Mesothelial cell of epicardium (in vitro differentiated cells): ENCODE results near the gene NTSR2. TPM values are rescaled to one million over a fixed set of nuclear protein-coding genes. Genes with fewer than 3 reads are reported as not detected.

Source experiments
- DNase-seq, 2 experiments: peaks; one replicate each; pipeline ENCODE4 v3.0.0; 2021; ENCODE audit warnings: low spot score in 2 of 2; ENCODE audit not compliant: unreplicated experiment in 2 of 2
- H3K27ac Mint-ChIP-seq: 2 replicates; pipeline ENCODE4 v1.8.0; 2021; ENCODE audit warnings: mixed read lengths
- H3K27me3 Mint-ChIP-seq: 2 replicates; pipeline ENCODE4 v1.8.0; 2021; ENCODE audit warnings: low read depth, mixed read lengths
- H3K36me3 Mint-ChIP-seq: 2 replicates; pipeline ENCODE4 v1.8.0; 2021; ENCODE audit warnings: mixed read lengths
- H3K4me1 Mint-ChIP-seq: 2 replicates; pipeline ENCODE4 v1.8.0; 2021; ENCODE audit warnings: mixed read lengths
- H3K4me3 Mint-ChIP-seq: 2 replicates; pipeline ENCODE4 v1.8.0; 2021; ENCODE audit warnings: mild to moderate bottlenecking, moderate library complexity, mixed read lengths
- H3K9me3 Mint-ChIP-seq: 2 replicates; pipeline ENCODE4 v1.8.0; 2021; ENCODE audit warnings: mixed read lengths
- total RNA-seq: library from RNA; stranded (reverse); gene quantifications from 3 replicates; pipeline ENCODE4 v1.2.1, GENCODE V29; 2021
- TF ChIP-seq, protein P1 (sequence below): fragments of 200-600 bp; sonication (generic); IDR thresholded peaks from one replicate; pipeline ENCODE4 v1.5.0; 2021; ENCODE audit warnings: antibody characterized with exemption; ENCODE audit not compliant: unreplicated experiment

The NTSR2 gene
- total RNA-seq, 1 donor from 2014 or later = not detected

DNA sequence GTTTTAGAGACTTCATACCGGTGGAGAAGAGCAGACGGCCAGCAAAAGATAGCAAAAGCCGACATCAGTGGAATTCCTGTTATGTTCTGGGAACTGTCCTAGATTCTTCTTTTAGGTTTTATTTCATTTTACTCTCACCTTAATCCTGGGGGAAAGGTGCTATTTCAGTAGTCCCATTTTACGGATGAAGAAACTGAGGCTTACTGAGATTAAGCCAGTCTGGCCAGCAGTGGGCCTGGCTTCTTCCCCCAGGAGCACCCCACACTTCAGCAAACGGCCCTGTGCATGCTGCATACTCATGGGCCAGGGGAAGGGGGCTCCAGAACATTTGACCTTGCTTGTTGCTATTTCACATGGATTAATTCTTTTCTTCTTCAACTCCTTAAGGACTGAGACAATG, 56.7 kb downstream of the NTSR2 start:
- TF ChIP-seq, protein P1, sequence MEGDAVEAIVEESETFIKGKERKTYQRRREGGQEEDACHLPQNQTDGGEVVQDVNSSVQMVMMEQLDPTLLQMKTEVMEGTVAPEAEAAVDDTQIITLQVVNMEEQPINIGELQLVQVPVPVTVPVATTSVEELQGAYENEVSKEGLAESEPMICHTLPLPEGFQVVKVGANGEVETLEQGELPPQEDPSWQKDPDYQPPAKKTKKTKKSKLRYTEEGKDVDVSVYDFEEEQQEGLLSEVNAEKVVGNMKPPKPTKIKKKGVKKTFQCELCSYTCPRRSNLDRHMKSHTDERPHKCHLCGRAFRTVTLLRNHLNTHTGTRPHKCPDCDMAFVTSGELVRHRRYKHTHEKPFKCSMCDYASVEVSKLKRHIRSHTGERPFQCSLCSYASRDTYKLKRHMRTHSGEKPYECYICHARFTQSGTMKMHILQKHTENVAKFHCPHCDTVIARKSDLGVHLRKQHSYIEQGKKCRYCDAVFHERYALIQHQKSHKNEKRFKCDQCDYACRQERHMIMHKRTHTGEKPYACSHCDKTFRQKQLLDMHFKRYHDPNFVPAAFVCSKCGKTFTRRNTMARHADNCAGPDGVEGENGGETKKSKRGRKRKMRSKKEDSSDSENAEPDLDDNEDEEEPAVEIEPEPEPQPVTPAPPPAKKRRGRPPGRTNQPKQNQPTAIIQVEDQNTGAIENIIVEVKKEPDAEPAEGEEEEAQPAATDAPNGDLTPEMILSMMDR = no peak
- Mint-ChIP-seq H3K36me3 (peaks cover 8% of the 10 kb centered on the region), H3K4me1 (no peaks in the 10 kb centered on the region), H3K27ac (no peak overlapping the region), H3K4me3 (no peak overlapping the region), H3K9me3 (no peaks in the 10 kb centered on the region), H3K27me3 (no peaks in the 10 kb centered on the region)
- no peak for DNase-seq

DNA sequence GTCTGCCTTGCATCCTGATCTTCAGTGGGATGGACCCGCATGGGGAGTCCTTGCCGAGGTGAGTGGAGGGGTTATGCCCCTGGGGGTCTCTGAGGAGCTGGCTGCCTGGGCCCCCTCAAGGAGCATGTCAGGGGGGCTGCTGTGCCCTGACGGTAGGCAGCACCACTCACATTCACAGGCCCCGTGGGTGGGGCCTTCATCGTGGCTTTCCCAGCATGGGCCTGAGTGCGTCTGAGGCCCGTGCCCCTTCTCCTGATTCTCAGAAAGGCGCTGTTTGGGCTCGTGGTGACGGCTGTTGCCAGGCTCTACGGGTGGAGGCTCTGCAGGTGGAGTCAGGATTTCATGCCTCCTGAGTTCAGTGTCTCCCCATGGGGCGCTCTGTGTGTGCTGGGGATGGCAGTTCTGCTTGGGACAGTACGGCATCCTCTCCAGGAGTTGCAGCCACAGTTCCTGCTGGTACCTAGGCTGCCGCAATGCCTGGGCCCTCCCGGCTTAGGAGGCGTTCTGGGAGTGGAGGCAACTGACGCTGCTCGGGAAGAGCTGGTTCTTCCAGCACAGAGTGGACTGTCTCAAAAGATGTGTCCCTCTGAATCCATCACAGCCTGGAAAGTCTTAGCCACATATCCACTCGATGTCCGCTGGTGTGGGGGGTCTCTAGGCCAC, 57.3 kb downstream of the NTSR2 start:
- no peak for DNase-seq
- H3K27ac Mint-ChIP-seq = no peak overlapping the region
- TF ChIP-seq, protein P1 = no peak
- no peaks in the 10 kb centered on the region for H3K9me3 Mint-ChIP-seq
- H3K4me3 Mint-ChIP-seq = no peak overlapping the region
- H3K27me3 Mint-ChIP-seq = no peaks in the 10 kb centered on the region
- no peaks in the 10 kb centered on the region for H3K4me1 Mint-ChIP-seq
- peaks cover 8% of the 10 kb centered on the region for H3K36me3 Mint-ChIP-seq

DNA sequence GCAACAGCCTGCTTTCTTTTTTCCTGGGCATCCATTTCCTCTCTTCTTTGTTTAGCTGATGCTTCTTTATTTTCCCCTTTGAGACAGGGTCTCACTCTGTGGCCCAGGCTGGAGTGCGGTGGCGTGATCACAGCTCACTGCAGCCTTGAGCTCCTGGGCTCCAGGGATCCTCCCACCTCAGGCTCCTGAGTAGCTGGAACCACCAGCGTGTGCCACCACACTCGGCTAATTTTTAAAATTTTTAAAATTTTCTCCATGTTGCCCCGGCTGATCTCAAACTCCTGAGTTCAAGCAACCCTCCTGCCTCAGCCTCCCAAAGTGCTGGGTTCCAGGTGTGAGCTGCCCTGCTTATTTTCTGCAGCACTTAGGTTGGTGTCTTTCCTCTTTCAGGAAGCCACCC, 58.7 kb downstream of the NTSR2 start:
- Mint-ChIP-seq H3K27me3 (no peaks in the 10 kb centered on the region), H3K9me3 (no peaks in the 10 kb centered on the region), H3K4me1 (no peaks in the 10 kb centered on the region), H3K27ac (no peak overlapping the region), H3K4me3 (no peak overlapping the region), H3K36me3 (peaks cover 3% of the 10 kb centered on the region)
- DNase-seq = no peak
- TF ChIP-seq, protein P1 = no peak

DNA sequence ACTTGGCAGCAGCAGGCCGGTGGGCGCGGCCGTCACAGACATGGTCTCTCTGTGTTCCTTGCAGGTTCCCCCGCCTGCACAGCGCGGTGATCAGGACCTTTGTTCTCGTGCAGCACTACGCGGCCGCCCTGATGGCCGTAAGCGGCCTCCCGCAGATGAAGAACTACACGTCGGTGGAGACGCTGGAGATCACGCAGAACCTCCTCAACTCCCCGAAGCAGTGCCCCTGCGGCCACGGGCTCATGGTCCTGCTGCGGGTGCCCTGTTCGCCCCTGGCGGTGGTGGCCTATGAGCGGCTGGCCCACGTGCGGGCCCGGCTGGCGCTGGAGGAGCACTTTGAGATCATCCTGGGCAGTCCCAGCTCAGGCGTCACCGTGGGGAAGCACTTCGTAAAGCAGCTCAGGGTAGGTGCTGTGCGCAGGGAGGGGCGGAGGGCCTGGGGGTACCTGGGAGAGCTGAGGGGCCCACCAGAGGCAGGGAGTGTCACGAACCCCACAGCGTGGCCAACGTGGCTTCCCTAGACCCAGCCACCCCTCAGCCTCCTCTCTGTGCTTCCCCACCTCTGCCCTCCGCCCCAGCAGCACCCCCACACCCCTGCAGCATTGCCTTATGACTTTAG, 59.3 kb downstream of the NTSR2 start:
- peaks cover 3% of the 10 kb centered on the region for H3K36me3 Mint-ChIP-seq
- TF ChIP-seq, protein P1 = no peak
- no peaks in the 10 kb centered on the region for H3K9me3 Mint-ChIP-seq
- no peak for DNase-seq
- no peaks in the 10 kb centered on the region for H3K27me3 Mint-ChIP-seq
- no peaks in the 10 kb centered on the region for H3K4me1 Mint-ChIP-seq
- H3K4me3 Mint-ChIP-seq = no peak overlapping the region
- H3K27ac Mint-ChIP-seq = no peak overlapping the region

Other genes starting within 250 kb of the NTSR2 start
- 21.7 to 24.3 TPM (median 23.1 TPM) in 3 replicates for gene E2F6, start 204.0 kb downstream of the NTSR2 start, total RNA-seq
- 22.9 to 26.6 TPM (median 26.6 TPM) in 3 replicates for gene GREB1, start 136.2 kb downstream of the NTSR2 start, total RNA-seq
- 34.9 to 36.6 TPM (median 36.1 TPM) in 3 replicates for gene LPIN1, start 76.4 kb upstream of the NTSR2 start, total RNA-seq